Uterus (tissue), 4 donors: ENCODE results near the gene ANKRD33B. TPM values are rescaled to one million over a fixed set of nuclear protein-coding genes. Genes with fewer than 3 reads are reported as not detected.

ENCODE experiments used
- DNase-seq, 2 donors: peaks; one replicate each; pipeline ENCODE4 v3.0.0-alpha.2; 2019 to 2020
- H3K27ac ChIP-seq, 2 donors: fragments of 200-600 bp; sonication (generic); 1 replicate in 1 of 2; 2 replicates in 1 of 2; pipeline ENCODE4 v1.5.1; 2016 to 2018
- H3K27me3 ChIP-seq, 2 donors: fragments of 200-600 bp; sonication (generic); one replicate each; pipeline ENCODE4 v1.5.1; 2018 to 2019; ENCODE audit warnings: control low read depth in 1 of 2
- H3K36me3 ChIP-seq, 2 donors: fragments of 200-600 bp; sonication (generic); one replicate each; pipeline ENCODE4 v1.5.1; 2019; ENCODE audit warnings: control low read depth in 1 of 2
- H3K4me1 ChIP-seq, 2 donors: fragments of 200-600 bp; sonication (generic); one replicate each; pipeline ENCODE4 v1.5.1; 2018 to 2019; ENCODE audit warnings: control low read depth in 1 of 2
- H3K4me3 ChIP-seq, 2 donors: fragments of 200-600 bp; sonication (generic); 1 replicate in 1 of 2; 2 replicates in 1 of 2; pipeline ENCODE4 v1.5.1; 2018 to 2019; ENCODE audit warnings: mild to moderate bottlenecking in 1 of 2
- H3K9me3 ChIP-seq, 2 donors: fragments of 200-600 bp; sonication (generic); one replicate each; pipeline ENCODE4 v1.5.1; 2019; ENCODE audit warnings: control low read depth in 1 of 2
- CTCF ChIP-seq, 4 experiments: fragments of 200-600 bp in 2 of 4; fragments of 450-650 bp in 2 of 4; sonication (generic) in 2 of 4; IDR thresholded peaks; one replicate each; pipeline ENCODE4 v1.5.1; 2016 to 2019; ENCODE audit warnings: antibody characterized with exemption in 4 of 4, mild to moderate bottlenecking in 2 of 4, moderate library complexity in 1 of 4
- POLR2A ChIP-seq, 2 donors: fragments of 450-650 bp; IDR thresholded peaks; one replicate each; pipeline ENCODE4 v1.6.1; 2016; ENCODE audit warnings: antibody characterized with exemption in 2 of 2, mild to moderate bottlenecking in 1 of 2, moderate library complexity in 1 of 2
- intact Hi-C: fragments of 100-400 bp; cut with DNase I; formaldehyde crosslinking; loops from one replicate; pipeline ENCODE4 v1.15.1; 2023; ENCODE audit warnings: low total_unique reads
- total RNA-seq, 4 donors: library from RNA; depleted of rRNA in 3 of 4; stranded (reverse); fragments of >200 nt in 3 of 4; gene quantifications; one replicate each; pipeline versions ENCODE4 v1.1.0 to v1.2.4, GENCODE V29; 2014 to 2023
- donor health status: DM: yes; HTN: yes; CAD: no.

The ANKRD33B gene
- total RNA-seq, 4 donors from 2014 or later, result 2.1 to 24.1 (median 7.6) TPM

GRCh38 chr5:10665799-10666198, 101.9 kb downstream of the ANKRD33B start:
- Histone ChIP-seq H3K27me3 (no peaks in the 10 kb centered on the region), H3K4me3 (no peak overlapping the region), H3K27ac (no peak overlapping the region), H3K4me1 (no peaks in the 10 kb centered on the region), H3K36me3 (no peaks in the 10 kb centered on the region), H3K9me3 (no peaks in the 10 kb centered on the region)
- intact Hi-C loops, result no loop called here
- DNase-seq, result no peak
- TF ChIP-seq CTCF (IDR thresholded peaks at IDR 0.05), result no peak
- TF ChIP-seq POLR2A (IDR thresholded peaks at IDR 0.05), result no peak

GRCh38 chr5:10666531-10667299, 102.8 kb downstream of the ANKRD33B start:
- H3K9me3 ChIP-seq, result no peaks in the 10 kb centered on the region
- no peaks in the 10 kb centered on the region for H3K36me3 ChIP-seq
- H3K27ac ChIP-seq, result no peak overlapping the region
- H3K4me3 ChIP-seq, result no peak overlapping the region
- no peak for TF ChIP-seq CTCF (IDR thresholded peaks at IDR 0.05)
- no peaks in the 10 kb centered on the region for H3K27me3 ChIP-seq
- H3K4me1 ChIP-seq, result no peaks in the 10 kb centered on the region
- intact Hi-C loops, result no loop called here
- DNase-seq, result no peak

GRCh38 chr5:10667431-10668057, 103.7 kb downstream of the ANKRD33B start:
- Histone ChIP-seq H3K27ac (no peak overlapping the region), H3K27me3 (no peaks in the 10 kb centered on the region), H3K9me3 (no peaks in the 10 kb centered on the region), H3K4me1 (no peaks in the 10 kb centered on the region), H3K4me3 (no peak overlapping the region), H3K36me3 (no peaks in the 10 kb centered on the region)
- no peak for DNase-seq
- TF ChIP-seq POLR2A (IDR thresholded peaks at IDR 0.05) (no peak), CTCF (IDR thresholded peaks at IDR 0.05) (no peak)
- intact Hi-C loops, result no loop called here

- Histone ChIP-seq H3K36me3 (no peaks in the 10 kb centered on the region), H3K27me3 (no peaks in the 10 kb centered on the region), H3K4me3 (no peak overlapping the region), H3K4me1 (no peaks in the 10 kb centered on the region), H3K9me3 (no peaks in the 10 kb centered on the region), H3K27ac (no peak overlapping the region)
- intact Hi-C loops, result no loop called here
- DNase-seq, result no peak
- no peak for TF ChIP-seq CTCF (IDR thresholded peaks at IDR 0.05)
- TF ChIP-seq POLR2A (IDR thresholded peaks at IDR 0.05), result no peak
Observed at GRCh38 chr5:10668697-10669096, 104.8 kb downstream of the ANKRD33B start.

GRCh38 chr5:10669983-10670382, 106.1 kb downstream of the ANKRD33B start:
- Histone ChIP-seq H3K36me3 (no peaks in the 10 kb centered on the region), H3K27ac (no peak overlapping the region), H3K27me3 (no peaks in the 10 kb centered on the region), H3K4me1 (no peaks in the 10 kb centered on the region), H3K9me3 (no peaks in the 10 kb centered on the region), H3K4me3 (no peak overlapping the region)
- no peak for DNase-seq
- TF ChIP-seq CTCF (IDR thresholded peaks at IDR 0.05) (no peak), POLR2A (IDR thresholded peaks at IDR 0.05) (no peak)
- intact Hi-C loops, result no loop called here
